HepG2 (cell line): ENCODE measurements around the gene CD70. TPM values are rescaled to one million over a fixed set of nuclear protein-coding genes. Genes with fewer than 3 reads are reported as not detected.

Experiments used
- ATAC-seq: fragments of 200-7000 bp; cut with Tn5 transposase; 3 replicates; pipeline ENCODE4 v1.9.1; 2020; ENCODE audit warnings: mild to moderate bottlenecking, moderate library complexity
- BruUV-seq: library from RNA; stranded (reverse); fragments of 400-500 nt; replicated peaks from 2 replicates; lab custom pipeline; 2021; lab: Mats Ljungman, UMichigan
- CTCF ChIA-PET: fragments of 300-600 bp; formaldehyde crosslinking; extraction: SDS; loops from one replicate; lab custom pipeline; 2021; ENCODE audit warnings: low total read pairs, inconsistent platforms, low intra/inter-chr PET ratio; lab: Yijun Ruan, JAX
- POLR2A ChIA-PET: fragments of 350-600 bp; sonication (Branson Sonifier 250); formaldehyde crosslinking; loops from one replicate; lab custom pipeline; 2020; ENCODE audit warnings: antibody characterized with exemption, inconsistent platforms; lab: Yijun Ruan, JAX
- DNase-seq: peaks from one replicate; pipeline ENCODE4 v3.0.0-alpha.2; 2015; ENCODE audit warnings: low spot score
- FAIRE-seq: peaks from 3 replicates; lab custom pipeline; 2011; peaks lifted over from hg19 to GRCh38; lab: Jason Lieb, UNC
- H2AFZ ChIP-seq: one replicate; pipeline ENCODE4 v1.6.1; 2011; ENCODE audit warnings: low read length, inconsistent platforms
- H3K27ac ChIP-seq: fragments of 300-600 bp; 3 replicates; pipeline ENCODE4 v1.8.0; 2011; ENCODE audit warnings: mixed run types, mild to moderate bottlenecking, mixed read lengths, low read length, inconsistent platforms; ENCODE audit not compliant: insufficient read depth; ENCODE audit errors: extremely low read length
- H3K27me3 ChIP-seq, 2 experiments: fragments of 200-600 bp in 1 of 2; 2 replicates in 1 of 2; 3 replicates in 1 of 2; pipeline versions ENCODE4 v1.6.0 to v1.8.0; 2011; ENCODE audit warnings: low read length in 2 of 2, mild to moderate bottlenecking in 2 of 2, moderate library complexity in 2 of 2, inconsistent platforms in 1 of 2; ENCODE audit not compliant: insufficient read depth in 2 of 2, control insufficient read depth in 1 of 2
- H3K36me3 ChIP-seq, 2 experiments: fragments of 200-600 bp in 1 of 2; replicated peaks in 1 of 2; 2 replicates in 1 of 2; 3 replicates in 1 of 2; pipeline versions ENCODE4 v1.5.1 to v1.8.0; 2011; ENCODE audit warnings: low read length in 2 of 2, inconsistent platforms in 1 of 2; ENCODE audit not compliant: insufficient read depth in 2 of 2, control insufficient read depth in 1 of 2
- H3K4me1 ChIP-seq: 2 replicates; pipeline ENCODE4 v1.5.1; 2012; ENCODE audit warnings: low read length, inconsistent platforms; ENCODE audit not compliant: insufficient read depth
- H3K4me2 ChIP-seq: 2 replicates; pipeline ENCODE4 v1.6.0; 2011; ENCODE audit warnings: low read depth, low read length, inconsistent platforms
- H3K4me3 ChIP-seq, 3 experiments: fragments of 200-600 bp in 1 of 3; sonication (generic), shearing (Covaris generic) in 1 of 3; replicated peaks in 1 of 3; 2 replicates each; pipeline ENCODE4 v1.5.1; 2011 to 2016; ENCODE audit warnings: low read length in 3 of 3, inconsistent platforms in 2 of 3, low read depth in 2 of 3, mild to moderate bottlenecking in 2 of 3, control low read depth in 1 of 3, mixed read lengths in 1 of 3; ENCODE audit not compliant: insufficient read depth in 1 of 3
- H3K79me2 ChIP-seq: one replicate; pipeline ENCODE4 v1.6.1; 2011; ENCODE audit warnings: low read length, inconsistent platforms; ENCODE audit not compliant: insufficient read depth
- H3K9ac ChIP-seq: 2 replicates; pipeline ENCODE4 v1.6.0; 2011; ENCODE audit warnings: mild to moderate bottlenecking, low read depth, low read length, inconsistent platforms; ENCODE audit not compliant: insufficient read depth
- H3K9me3 ChIP-seq: 2 replicates; pipeline ENCODE4 v1.5.1; 2012; ENCODE audit warnings: mild to moderate bottlenecking, low read length
- H4K20me1 ChIP-seq: 2 replicates; pipeline ENCODE4 v1.6.0; 2011; ENCODE audit warnings: inconsistent platforms, mild to moderate bottlenecking, low read length, moderate library complexity; ENCODE audit not compliant: insufficient read depth
- ASH2L ChIP-seq: fragments of 300-600, 200-600 bp; sonication (generic); IDR thresholded peaks from 2 replicates; pipeline ENCODE4 v1.7.0; 2017; ENCODE audit warnings: low read depth, mild to moderate bottlenecking, moderate library complexity, mixed read lengths, low read length; ENCODE audit not compliant: insufficient read length
- ATF7 ChIP-seq, 2 experiments: fragments of 450-650 bp in 1 of 2; sonication (generic) in 1 of 2; formaldehyde crosslinking in 1 of 2; IDR thresholded peaks; 2 replicates each; pipeline versions ENCODE4 v1.4.0 to v1.6.1; 2016 to 2020; ENCODE audit warnings: antibody characterized with exemption in 1 of 2, mild to moderate bottlenecking in 1 of 2, missing genetic modification reagents in 1 of 2
- CHD4 ChIP-seq: fragments of 200-600 bp; sonication (generic); IDR thresholded peaks from 2 replicates; pipeline ENCODE4 v1.7.0; 2017; ENCODE audit warnings: mild to moderate bottlenecking, low read length, borderline replicate concordance
- CREB1 ChIP-seq, 2 experiments: fragments of 450-650 bp in 1 of 2; IDR thresholded peaks; 2 replicates each; pipeline ENCODE4 v1.6.1; 2016 to 2017; ENCODE audit warnings: control low read depth in 1 of 2, mild to moderate bottlenecking in 1 of 2, missing compliant biosample characterization in 1 of 2, missing genetic modification characterization in 1 of 2
- GATA4 ChIP-seq: sonication (generic); IDR thresholded peaks from 2 replicates; pipeline ENCODE4 v1.6.1; 2016; ENCODE audit warnings: antibody characterized with exemption, low read depth, borderline replicate concordance
- SUZ12 ChIP-seq: fragments of 150-350 bp; IDR thresholded peaks from 2 replicates; pipeline ENCODE4 v1.6.1; 2014; ENCODE audit warnings: low read depth, low read length
- ZXDC ChIP-seq: sonication (generic); formaldehyde crosslinking; IDR thresholded peaks from 2 replicates; pipeline ENCODE4 v1.5.0; 2020; ENCODE audit warnings: mild to moderate bottlenecking, missing genetic modification reagents
- WGBS: methylation state at CpG from one replicate; pipeline ENCODE4 v1.1.6; 2017; ENCODE audit warnings: low lambda C conversion rate; 5-methylcytosine and 5-hydroxymethylcytosine counted together
- in situ Hi-C: cut with HindIII; loops from 2 replicates; pipeline ENCODE4 v1.10.0; 2017; ENCODE audit warnings: low pct_unique_long_range_greater_than_20kb; ENCODE audit not compliant: extremely low pct_ligation_motif_present
- intact Hi-C: fragments of 100-400 bp; cut with micrococcal nuclease; formaldehyde crosslinking; loops from one replicate; pipeline ENCODE4 v1.10.0; 2022; ENCODE audit not compliant: unreplicated experiment
- polyA plus RNA-seq, 8 experiments: library from polyadenylated mRNA; depleted of rRNA in 3 of 8; stranded (reverse) in 7 of 8; unstranded in 1 of 8; fragments of >200 nt; fragmentation: Illumina TruSeq in 4 of 8; extraction: Trizol in 4 of 8; gene quantifications; 2 replicates each; pipeline versions ENCODE4 v1.2.1 to v1.2.3, GENCODE V29; 2011 to 2016; ENCODE audit warnings: low read depth in 4 of 8, missing spikeins in 1 of 8, mixed read lengths in 1 of 8; ENCODE audit not compliant: insufficient read depth in 1 of 8
- total RNA-seq, 5 experiments: library from RNA; depleted of rRNA; stranded (reverse); fragments of >200 nt; fragmentation: Illumina TruSeq; extraction: Trizol; gene quantifications; 2 replicates each; pipeline ENCODE4 v1.2.3, GENCODE V29; 2016; ENCODE audit warnings: low read depth in 1 of 5

Gene CD70
- total and polyA plus RNA-seq, 2 of the 13 experiments (the other 11 are each of a cell fraction or from before 2014, with no cell fraction given) = 0.13 TPM; not detected in 1

GRCh38 chr19:6540918-6541689 lies 49.8 kb downstream of the CD70 start:
- Histone ChIP-seq H3K4me2 (no peak overlapping the region), H3K27ac (no peak overlapping the region), H3K9me3 (no peaks in the 10 kb centered on the region), H3K27me3 (no peaks in the 10 kb centered on the region), H3K36me3 (no peaks in the 10 kb centered on the region), H3K4me3 (no peak overlapping the region), H3K4me1 (peaks cover 15% of the 10 kb centered on the region), H3K79me2 (no peaks in the 10 kb centered on the region), H3K9ac (no peak overlapping the region), H2AFZ (no peak overlapping the region), H4K20me1 (no peaks in the 10 kb centered on the region)
- DNase-seq = no peak
- no peak for ATAC-seq
- POLR2A ChIA-PET = no interaction called here
- no TSS peak for BruUV-seq
- no peak for TF ChIP-seq ASH2L
- TF ChIP-seq GATA4 = no peak
- peak; percentile 91 for TF ChIP-seq ATF7 (IDR thresholded peaks at IDR 0.05)
- TF ChIP-seq ATF7 (CRISPR knock-in tag; IDR thresholded peaks at IDR 0.05) = no peak
- no peak for TF ChIP-seq ZXDC
- no peak for TF ChIP-seq CHD4
- no peak for TF ChIP-seq SUZ12
- peak; percentile 66 for TF ChIP-seq CREB1 (IDR thresholded peaks at IDR 0.05)
- TF ChIP-seq CREB1 (CRISPR knock-in tag; IDR thresholded peaks at IDR 0.05) = no peak
- intact Hi-C loops (no loop called here), in situ Hi-C loops (no loop called here)
- no peak for FAIRE-seq
- WGBS = 42% methylated on average over 13 of the region's 13 CpGs
- CTCF ChIA-PET = no interaction called here
